Naive thymus-derived CD4-positive, alpha-beta T cell (primary cell): Measurements from ENCODE around the gene SCN1B. TPM values are rescaled to one million over a fixed set of nuclear protein-coding genes. Genes with fewer than 3 reads are reported as not detected.
"Not testable (repeated sequence)": the region's sequence is repeated elsewhere in the genome, so short reads cannot be mapped to it uniquely, and the experiment has no call there.

Experiments used
- ATAC-seq: fragments of 150-1000 bp; cut with Tn5 transposase; 2 replicates; pipeline ENCODE4 v1.10.0; 2021; ENCODE audit warnings: mild to moderate bottlenecking, moderate library complexity
- CTCF ChIA-PET: fragments of 350-600 bp; sonication (Branson Sonifier 250); formaldehyde crosslinking; loops from one replicate; lab custom pipeline; 2021; ENCODE audit warnings: antibody characterized with exemption; lab: Charles Lee
- POLR2A ChIA-PET: fragments of 350-600 bp; sonication (Branson Sonifier 250); formaldehyde crosslinking; loops from one replicate; lab custom pipeline; 2021; ENCODE audit warnings: antibody characterized with exemption, inconsistent platforms; lab: Charles Lee
- DNase-seq, 9 donors: peaks; one replicate each; pipeline versions ENCODE4 v3.0.0 to v3.0.0-alpha.2; 2020 to 2022; ENCODE audit warnings: mixed read lengths in 1 of 9
- H3K27ac ChIP-seq: one replicate; pipeline ENCODE4 v1.7.0; 2013; ENCODE audit warnings: mild to moderate bottlenecking, low read depth, low read length, moderate library complexity
- H3K27me3 ChIP-seq, 2 donors: one replicate each; pipeline ENCODE4 v1.7.0; 2013; ENCODE audit warnings: low read length in 2 of 2, mild to moderate bottlenecking in 2 of 2, moderate library complexity in 2 of 2; ENCODE audit not compliant: control insufficient read depth in 2 of 2, insufficient read depth in 2 of 2
- H3K36me3 ChIP-seq, 3 experiments: 1 replicate in 2 of 3; 2 replicates in 1 of 3; pipeline ENCODE4 v1.7.0; 2013; ENCODE audit warnings: low read length in 3 of 3, mild to moderate bottlenecking in 3 of 3, moderate library complexity in 1 of 3; ENCODE audit not compliant: insufficient read depth in 3 of 3, control insufficient read depth in 2 of 3
- H3K4me1 ChIP-seq, 2 donors: one replicate each; pipeline ENCODE4 v1.7.0; 2013; ENCODE audit warnings: low read length in 2 of 2, mild to moderate bottlenecking in 2 of 2, moderate library complexity in 1 of 2; ENCODE audit not compliant: control insufficient read depth in 2 of 2, insufficient read depth in 2 of 2
- H3K4me3 ChIP-seq: 2 replicates; pipeline ENCODE4 v1.7.0; 2013; ENCODE audit warnings: mild to moderate bottlenecking, low read length
- H3K9me3 ChIP-seq, 3 experiments: 1 replicate in 2 of 3; 2 replicates in 1 of 3; pipeline ENCODE4 v1.7.0; 2013; ENCODE audit warnings: low read length in 3 of 3; ENCODE audit not compliant: control insufficient read depth in 2 of 3
- H3K27ac Mint-ChIP-seq, 9 donors: one replicate each; pipeline ENCODE4 v1.8.0; 2020 to 2022; ENCODE audit warnings: mixed read lengths in 9 of 9, mild to moderate bottlenecking in 8 of 9, moderate library complexity in 5 of 9, inconsistent platforms in 2 of 9
- H3K27me3 Mint-ChIP-seq, 5 donors: one replicate each; pipeline ENCODE4 v1.8.0; 2021 to 2022; ENCODE audit warnings: mixed read lengths in 5 of 5, mild to moderate bottlenecking in 1 of 5
- H3K36me3 Mint-ChIP-seq, 5 donors: one replicate each; pipeline ENCODE4 v1.8.0; 2020 to 2022; ENCODE audit warnings: mixed read lengths in 5 of 5, mild to moderate bottlenecking in 3 of 5, inconsistent platforms in 1 of 5
- H3K4me1 Mint-ChIP-seq, 7 donors: one replicate each; pipeline ENCODE4 v1.8.0; 2020 to 2022; ENCODE audit warnings: mixed read lengths in 7 of 7, mild to moderate bottlenecking in 3 of 7, inconsistent platforms in 1 of 7
- H3K4me3 Mint-ChIP-seq, 10 donors: one replicate each; pipeline ENCODE4 v1.8.0; 2020 to 2022; ENCODE audit warnings: mild to moderate bottlenecking in 10 of 10, mixed read lengths in 10 of 10, moderate library complexity in 6 of 10, inconsistent platforms in 2 of 10
- H3K9me3 Mint-ChIP-seq, 11 donors: one replicate each; pipeline ENCODE4 v1.8.0; 2020 to 2022; ENCODE audit warnings: mixed read lengths in 11 of 11, mild to moderate bottlenecking in 4 of 11, inconsistent platforms in 1 of 11, moderate library complexity in 1 of 11
- intact Hi-C, 2 donors: fragments of 100-400 bp; cut with micrococcal nuclease; formaldehyde crosslinking; loops; one replicate each; pipeline ENCODE4 v1.15.1; 2023
- polyA plus RNA-seq, 2 donors: library from polyadenylated mRNA; unstranded; fragments of 300-500 nt; fragmentation: Illumina TruSeq; gene quantifications; one replicate each; pipeline ENCODE4 v1.2.3, GENCODE V29; 2021
- total RNA-seq, 6 experiments: library from RNA in 5 of 6; stranded (reverse) in 5 of 6; gene quantifications; 1 replicate in 5 of 6; 2 replicates in 1 of 6; pipeline ENCODE4 v1.2.3 and lab custom pipeline; 2021 to 2026

SCN1B gene
- total and polyA plus RNA-seq, 7 experiments from 2014 or later: 0.23 to 1.9 (median 1.6) TPM; not detected in 1

GRCh38 chr19:35028600-35028885, 1.7 kb upstream of the SCN1B start:
- DNase-seq, intact Hi-C loops, H3K9me3 ChIP-seq, H3K4me3 ChIP-seq, H3K27ac ChIP-seq, H3K4me1 ChIP-seq, H3K9me3 Mint-ChIP-seq, H3K27me3 ChIP-seq, ATAC-seq: not testable (repeated sequence)
- peak overlapping the region in 3 of 10 donors; percentile 28 to 75 (median 57) for H3K4me3 Mint-ChIP-seq
- H3K36me3 ChIP-seq: peaks cover 0 to 48% (median 11%) of the 10 kb centered on the region in 3 experiments
- peaks cover 5 to 12% (median 10%) of the 10 kb centered on the region in 7 donors for H3K4me1 Mint-ChIP-seq
- peaks cover 13 to 30% (median 19%) of the 10 kb centered on the region in 5 donors for H3K27me3 Mint-ChIP-seq
- ChIA-PET POLR2A (interaction anchor here (0.7 to 3.4 kb wide), 8 partner anchors 11 to 155 kb away, joined by 3 to 15 read pairs (median 4); no protein-coding TSS in a partner anchor), CTCF (interaction anchor here (1.5 kb wide), 1 partner anchor 66 kb away, joined by 3 read pairs; no protein-coding TSS in a partner anchor)
- peaks cover 0 to 17% (median 6%) of the 10 kb centered on the region in 5 donors for H3K36me3 Mint-ChIP-seq
- H3K27ac Mint-ChIP-seq: peak overlapping the region in 4 of 9 donors; percentile 4 to 56 (median 42)

GRCh38 chr19:35029275-35029736, 964 bp upstream of the SCN1B start:
- Mint-ChIP-seq H3K36me3 (peaks cover 0 to 14% (median 1%) of the 10 kb centered on the region in 5 donors), H3K27ac (peak overlapping the region in 2 of 9 donors; percentile 31 to 44), H3K4me1 (peaks cover 5 to 12% (median 10%) of the 10 kb centered on the region in 7 donors), H3K4me3 (peak overlapping the region; percentile 53 to 78 (median 70)), H3K27me3 (peaks cover 13 to 33% (median 19%) of the 10 kb centered on the region in 5 donors)
- intact Hi-C loops, H3K4me3 ChIP-seq, H3K4me1 ChIP-seq, DNase-seq, H3K27ac ChIP-seq, H3K9me3 Mint-ChIP-seq, ATAC-seq, H3K9me3 ChIP-seq, CTCF ChIA-PET, H3K27me3 ChIP-seq: not testable (repeated sequence)
- H3K36me3 ChIP-seq: peaks cover 0 to 40% (median 4%) of the 10 kb centered on the region in 3 experiments
- POLR2A ChIA-PET: interaction anchor here (1.0 to 3.4 kb wide), 4 partner anchors 12 to 38 kb away, joined by 3 to 15 read pairs (median 6); no protein-coding TSS in a partner anchor

- peaks cover 0 to 11% (median 0%) of the 10 kb centered on the region in 5 donors for H3K36me3 Mint-ChIP-seq
- DNase-seq: no peak
- no peaks in the 10 kb centered on the region for H3K9me3 Mint-ChIP-seq
- ChIA-PET POLR2A (interaction anchor here (2.0 to 3.4 kb wide), 2 partner anchors 13 to 15 kb away, joined by 8 to 15 read pairs; no protein-coding TSS in a partner anchor), CTCF (no interaction called here)
- Histone ChIP-seq H3K27ac (no peak overlapping the region), H3K36me3 (peaks cover 0 to 36% (median 4%) of the 10 kb centered on the region in 3 experiments), H3K4me3 (peak overlapping the region; percentile 24), H3K9me3 (no peaks in the 10 kb centered on the region), H3K27me3 (peaks cover 0 to 5% of the 10 kb centered on the region in 2 donors), H3K4me1 (peaks cover 0 to 4% of the 10 kb centered on the region in 2 donors)
- peak overlapping the region; percentile 29 to 78 (median 70) for H3K4me3 Mint-ChIP-seq
- intact Hi-C loops: loop anchor here in 1 of 2 donors (1.0 to 2.0 kb wide), 2 partner anchors 15 kb away; no protein-coding TSS in a partner anchor
- peaks cover 13 to 36% (median 19%) of the 10 kb centered on the region in 5 donors for H3K27me3 Mint-ChIP-seq
- H3K27ac Mint-ChIP-seq: peak overlapping the region in 2 of 9 donors; percentile 31 to 44
- no peak for ATAC-seq
- peaks cover 5 to 12% (median 10%) of the 10 kb centered on the region in 7 donors for H3K4me1 Mint-ChIP-seq
Measured at GRCh38 chr19:35029737-35030256, 473 bp upstream of the SCN1B start.

GRCh38 chr19:35031072-35031881, 1.0 kb downstream of the SCN1B start:
- H3K9me3 ChIP-seq: no peaks in the 10 kb centered on the region
- CTCF ChIA-PET: interaction anchor here (1.0 kb wide), 1 partner anchor 13 kb away, joined by 3 read pairs; no protein-coding TSS in a partner anchor
- peak overlapping the region; percentile 65 to 94 (median 80) for H3K4me3 Mint-ChIP-seq

GRCh38 chr19:35032356-35032865, 2.1 kb downstream of the SCN1B start:
- CTCF ChIA-PET: no interaction called here
- intact Hi-C loops: no loop called here

More at GRCh38 chr19:35031072-35031881, 1.0 kb downstream of the SCN1B start:
- DNase-seq: no peak
- peaks cover 13 to 36% (median 19%) of the 10 kb centered on the region in 5 donors for H3K27me3 Mint-ChIP-seq
- peaks cover 0 to 11% (median 0%) of the 10 kb centered on the region in 5 donors for H3K36me3 Mint-ChIP-seq
- ATAC-seq: no peak
- Histone ChIP-seq H3K27me3 (peaks cover 0 to 5% of the 10 kb centered on the region in 2 donors), H3K4me1 (peaks cover 0 to 4% of the 10 kb centered on the region in 2 donors), H3K36me3 (peaks cover 0 to 21% (median 0%) of the 10 kb centered on the region in 3 experiments), H3K27ac (no peak overlapping the region), H3K4me3 (no peak overlapping the region)
- intact Hi-C loops: loop anchor here in 1 of 2 donors (2.0 kb wide), 1 partner anchor 14 kb away; no protein-coding TSS in a partner anchor
- POLR2A ChIA-PET: interaction anchor here (0.6 to 1.2 kb wide), 3 partner anchors 13 to 47 kb away, joined by 3 to 4 read pairs (median 4); no protein-coding TSS in a partner anchor
- H3K27ac Mint-ChIP-seq: peak overlapping the region in 6 of 9 donors; percentile 7 to 82 (median 48)
- H3K4me1 Mint-ChIP-seq: peaks cover 5 to 14% (median 10%) of the 10 kb centered on the region in 7 donors
- H3K9me3 Mint-ChIP-seq: no peaks in the 10 kb centered on the region

More at GRCh38 chr19:35032356-35032865, 2.1 kb downstream of the SCN1B start:
- peaks cover 0 to 4% of the 10 kb centered on the region in 2 donors for H3K4me1 ChIP-seq
- POLR2A ChIA-PET: interaction anchor here (1.2 kb wide), 1 partner anchor 18 kb away, joined by 3 read pairs; no protein-coding TSS in a partner anchor
- no peak overlapping the region for H3K27ac ChIP-seq
- Mint-ChIP-seq H3K27ac (peak overlapping the region in 1 of 9 donors; percentile 25), H3K4me1 (peaks cover 5 to 14% (median 10%) of the 10 kb centered on the region in 7 donors), H3K36me3 (peaks cover 0 to 7% (median 0%) of the 10 kb centered on the region in 5 donors), H3K27me3 (peaks cover 13 to 36% (median 19%) of the 10 kb centered on the region in 5 donors), H3K9me3 (no peaks in the 10 kb centered on the region), H3K4me3 (peak overlapping the region in 1 of 10 donors; percentile 25)
- peaks cover 0 to 10% (median 0%) of the 10 kb centered on the region in 3 experiments for H3K36me3 ChIP-seq
- peaks cover 0 to 5% of the 10 kb centered on the region in 2 donors for H3K27me3 ChIP-seq
- DNase-seq (no peak), ATAC-seq (no peak)
- no peaks in the 10 kb centered on the region for H3K9me3 ChIP-seq
- no peak overlapping the region for H3K4me3 ChIP-seq
